T-cell (primary cell): ENCODE results near the gene D2HGDH. TPM values are rescaled to one million over a fixed set of nuclear protein-coding genes. Genes with fewer than 3 reads are reported as not detected.

Experiments
- ATAC-seq, 4 experiments: fragments of 200-7000 bp in 3 of 4; fragments of 150-1000 bp in 1 of 4; cut with Tn5 transposase; replicated peaks in 1 of 4; 1 replicate in 3 of 4; 2 replicates in 1 of 4; pipeline ENCODE4 v1.10.0; 2021; ENCODE audit warnings: moderate library complexity in 3 of 4, mild to moderate bottlenecking in 2 of 4, moderate number of reproducible peaks in 1 of 4
- CTCF ChIA-PET, 2 donors: fragments of 300-600 bp; sonication (Branson Sonifier 250); formaldehyde crosslinking; loops; one replicate each; lab custom pipeline; 2022; ENCODE audit warnings: antibody characterized with exemption in 2 of 2; lab: Charles Lee
- POLR2A ChIA-PET, 2 donors: fragments of 300-600 bp; sonication (Branson Sonifier 250); formaldehyde crosslinking; loops; one replicate each; lab custom pipeline; 2022; ENCODE audit warnings: antibody characterized with exemption in 2 of 2; lab: Charles Lee
- DNase-seq, 35 experiments: peaks; one replicate each; pipeline versions ENCODE4 v3.0.0 to v3.0.0-alpha.2; 2013 to 2023
- H3K27ac ChIP-seq: one replicate; pipeline ENCODE4 v1.5.1; 2013; ENCODE audit warnings: low read length
- H3K27me3 ChIP-seq, 2 experiments: replicated peaks in 1 of 2; 1 replicate in 1 of 2; 2 replicates in 1 of 2; pipeline versions ENCODE4 v1.6.1 to v1.7.0; 2013; ENCODE audit warnings: low read length in 1 of 2, mixed read lengths in 1 of 2; ENCODE audit not compliant: control insufficient read depth in 2 of 2, insufficient read depth in 2 of 2; ENCODE audit errors: extremely low read depth in 1 of 2
- H3K36me3 ChIP-seq, 2 donors: 1 replicate in 1 of 2; 2 replicates in 1 of 2; pipeline versions ENCODE4 v1.6.1 to v1.7.0; 2013; ENCODE audit warnings: low read length in 1 of 2; ENCODE audit not compliant: control insufficient read depth in 2 of 2, insufficient read depth in 1 of 2; ENCODE audit errors: extremely low read depth in 1 of 2
- H3K4me1 ChIP-seq, 2 experiments: 1 replicate in 1 of 2; 2 replicates in 1 of 2; pipeline versions ENCODE4 v1.6.1 to v1.7.0; 2013; ENCODE audit warnings: low read length in 2 of 2, mixed read lengths in 1 of 2; ENCODE audit not compliant: insufficient read depth in 2 of 2, control insufficient read depth in 1 of 2; ENCODE audit errors: extremely low read depth in 1 of 2
- H3K4me3 ChIP-seq, 2 donors: 1 replicate in 1 of 2; 2 replicates in 1 of 2; pipeline versions ENCODE4 v1.5.1 to v1.7.0; 2013; ENCODE audit warnings: mild to moderate bottlenecking in 2 of 2, low read length in 1 of 2, moderate library complexity in 1 of 2; ENCODE audit not compliant: control insufficient read depth in 1 of 2; ENCODE audit errors: extremely low read depth in 1 of 2
- H3K9me3 ChIP-seq: 2 replicates; pipeline ENCODE4 v1.7.0; 2013
- H3K27ac Mint-ChIP-seq, 2 donors: one replicate each; pipeline ENCODE4 v1.8.0; 2020 to 2021; ENCODE audit warnings: mild to moderate bottlenecking in 2 of 2, mixed read lengths in 2 of 2
- H3K27me3 Mint-ChIP-seq, 2 donors: one replicate each; pipeline ENCODE4 v1.8.0; 2021 to 2022; ENCODE audit warnings: mixed read lengths in 2 of 2
- H3K36me3 Mint-ChIP-seq: one replicate; pipeline ENCODE4 v1.8.0; 2021; ENCODE audit warnings: mixed read lengths
- H3K4me1 Mint-ChIP-seq, 3 donors: one replicate each; pipeline ENCODE4 v1.8.0; 2020 to 2022; ENCODE audit warnings: mixed read lengths in 3 of 3, mild to moderate bottlenecking in 1 of 3
- H3K4me3 Mint-ChIP-seq, 3 donors: one replicate each; pipeline ENCODE4 v1.8.0; 2020 to 2022; ENCODE audit warnings: mild to moderate bottlenecking in 3 of 3, mixed read lengths in 3 of 3, moderate library complexity in 3 of 3
- H3K9me3 Mint-ChIP-seq, 3 donors: one replicate each; pipeline ENCODE4 v1.8.0; 2020 to 2022; ENCODE audit warnings: mixed read lengths in 3 of 3
- WGBS: methylation state at CpG from one replicate; pipeline ENCODE4 v1.1.5; 2013; ENCODE audit warnings: missing lambda C conversion rate; ENCODE audit not compliant: insufficient coverage; 5-methylcytosine and 5-hydroxymethylcytosine counted together
- total RNA-seq, 35 experiments: library from RNA in 6 of 35; stranded (reverse) in 6 of 35; fragments of 120-200 nt in 1 of 35; gene quantifications; one replicate each; pipeline versions ENCODE4 v1.2.1 to v1.2.4 and lab custom pipeline; 2013 to 2026

D2HGDH gene
- total RNA-seq, 5 donors from 2014 or later (not counting 1 experiment from before 2014, with no cell fraction given), result 48.6 to 58.3 (median 54.0) TPM

DNA sequence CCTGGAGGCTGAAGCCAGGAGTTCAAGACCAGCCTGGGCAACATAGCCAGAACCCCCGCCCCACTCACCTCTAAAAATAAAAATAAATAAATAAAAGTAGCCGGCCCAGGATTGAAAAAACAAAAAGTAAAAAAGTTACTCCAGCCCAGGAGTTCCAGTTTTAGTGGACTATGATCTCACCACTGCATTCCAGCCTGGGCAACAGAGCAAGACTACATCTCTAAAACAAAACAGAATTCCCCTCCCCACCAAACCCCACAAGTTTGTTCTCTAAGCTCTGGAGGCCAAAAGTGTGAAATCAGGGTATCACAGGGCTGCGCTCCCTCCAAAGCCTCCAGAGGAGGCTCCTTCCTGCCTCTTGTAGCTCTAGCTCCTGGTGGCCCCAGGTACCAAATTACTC lies 1.7 kb downstream of the D2HGDH start:
- peaks cover 35 to 56% (median 55%) of the 10 kb centered on the region in 3 donors for H3K4me1 Mint-ChIP-seq
- Histone ChIP-seq H3K27me3 (peaks cover 0 to 2% of the 10 kb centered on the region in 2 experiments), H3K4me3 (no peak overlapping the region), H3K36me3 (peaks cover 0 to 3% of the 10 kb centered on the region in 2 donors), H3K27ac (no peak overlapping the region), H3K9me3 (no peaks in the 10 kb centered on the region), H3K4me1 (peaks cover 2 to 57% of the 10 kb centered on the region in 2 experiments)
- H3K4me3 Mint-ChIP-seq, result peak overlapping the region; percentile 73 to 86 (median 80)
- no peaks in the 10 kb centered on the region for H3K36me3 Mint-ChIP-seq
- no peaks in the 10 kb centered on the region for H3K27me3 Mint-ChIP-seq
- ChIA-PET POLR2A (no interaction called here), CTCF (no interaction called here)
- ATAC-seq (no peak), DNase-seq (no peak)
- H3K9me3 Mint-ChIP-seq, result no peaks in the 10 kb centered on the region
- peak overlapping the region; percentile 62 to 71 for H3K27ac Mint-ChIP-seq
- 100% methylated on average over 1 of the region's 3 CpGs for WGBS

DNA sequence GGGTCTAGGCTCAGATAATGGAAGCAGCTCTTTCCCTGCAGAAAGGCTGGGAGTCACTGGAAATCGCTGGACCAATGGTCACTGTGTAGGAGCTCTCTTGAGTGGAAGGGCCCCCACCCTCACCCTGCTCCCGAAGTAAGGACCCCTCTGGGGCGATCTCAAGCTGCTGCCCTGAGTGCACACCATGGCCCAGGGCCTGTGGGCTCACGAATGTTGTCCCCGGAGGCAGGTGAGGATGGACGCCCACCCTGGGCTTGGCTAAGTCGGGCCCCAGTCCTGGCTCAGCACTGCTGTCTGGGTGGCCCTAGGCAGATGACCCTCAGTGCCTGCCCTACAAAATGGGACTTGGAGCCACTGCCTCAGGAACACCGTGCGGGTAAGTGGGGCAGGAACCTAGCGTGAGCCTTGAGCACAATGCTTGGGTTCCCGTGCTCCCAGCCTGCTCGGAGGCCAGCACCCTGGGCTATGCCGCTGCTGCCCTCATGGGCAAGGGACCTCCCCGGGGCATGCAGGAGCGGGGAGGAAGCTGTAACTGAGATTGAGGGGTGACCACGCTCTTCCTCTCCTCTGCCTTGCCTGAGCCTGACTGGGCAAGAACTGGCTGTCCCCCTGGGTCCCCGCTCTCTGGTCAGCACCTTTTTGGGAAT lies 3.7 kb downstream of the D2HGDH start:
- Mint-ChIP-seq H3K4me1 (peaks cover 26 to 51% (median 45%) of the 10 kb centered on the region in 3 donors), H3K27ac (no peak overlapping the region), H3K4me3 (no peak overlapping the region), H3K9me3 (no peaks in the 10 kb centered on the region), H3K36me3 (no peaks in the 10 kb centered on the region), H3K27me3 (no peaks in the 10 kb centered on the region)
- H3K36me3 ChIP-seq, result peaks cover under 1 to 3% of the 10 kb centered on the region in 2 donors
- H3K27ac ChIP-seq, result no peak overlapping the region
- CTCF ChIA-PET, result no interaction called here
- DNase-seq (no peak), ATAC-seq (no peak)
- peaks cover 2 to 59% of the 10 kb centered on the region in 2 experiments for H3K4me1 ChIP-seq
- WGBS, result 96% methylated on average over 15 of the region's 17 CpGs
- H3K27me3 ChIP-seq, result peaks cover 0 to 2% of the 10 kb centered on the region in 2 experiments
- POLR2A ChIA-PET, result interaction anchor here in 1 of 2 donors (0.5 kb wide), 1 partner anchor 26 kb away, joined by 4 read pairs; no protein-coding TSS in a partner anchor
- no peak overlapping the region for H3K4me3 ChIP-seq
- no peaks in the 10 kb centered on the region for H3K9me3 ChIP-seq

DNA sequence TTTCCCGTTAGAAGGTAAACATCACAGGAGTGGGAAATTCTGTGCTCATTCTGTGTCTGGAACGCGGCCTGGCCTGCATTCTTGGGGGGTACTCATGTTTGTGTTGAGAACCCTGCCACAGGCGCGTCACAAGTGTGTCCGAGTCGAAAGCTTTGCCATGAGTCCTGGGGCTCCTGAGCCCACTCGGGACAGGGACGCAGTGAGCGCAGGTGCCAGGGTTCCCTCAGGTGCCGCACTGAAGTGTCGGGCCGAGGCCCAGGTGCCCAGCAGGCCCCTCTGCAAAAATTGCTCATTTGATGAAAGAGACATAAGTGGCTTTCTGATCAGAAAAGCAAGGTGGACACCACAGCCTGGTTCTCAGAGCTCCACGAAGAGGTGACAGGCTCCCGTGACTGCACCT lies 4.7 kb downstream of the D2HGDH start:
- no peaks in the 10 kb centered on the region for H3K9me3 ChIP-seq
- Mint-ChIP-seq H3K4me1 (peaks cover 26 to 46% (median 41%) of the 10 kb centered on the region in 3 donors), H3K27me3 (no peaks in the 10 kb centered on the region), H3K36me3 (peaks cover 4% of the 10 kb centered on the region), H3K9me3 (no peaks in the 10 kb centered on the region), H3K27ac (no peak overlapping the region), H3K4me3 (no peak overlapping the region)
- POLR2A ChIA-PET, result no interaction called here
- peaks cover 2 to 49% of the 10 kb centered on the region in 2 experiments for H3K4me1 ChIP-seq
- ATAC-seq (no peak), DNase-seq (no peak)
- 94% methylated on average over 15 of the region's 15 CpGs for WGBS
- H3K36me3 ChIP-seq, result peaks cover 10 to 11% of the 10 kb centered on the region in 2 donors
- no peak overlapping the region for H3K27ac ChIP-seq
- no peaks in the 10 kb centered on the region for H3K27me3 ChIP-seq
- CTCF ChIA-PET, result no interaction called here
- no peak overlapping the region for H3K4me3 ChIP-seq

DNA sequence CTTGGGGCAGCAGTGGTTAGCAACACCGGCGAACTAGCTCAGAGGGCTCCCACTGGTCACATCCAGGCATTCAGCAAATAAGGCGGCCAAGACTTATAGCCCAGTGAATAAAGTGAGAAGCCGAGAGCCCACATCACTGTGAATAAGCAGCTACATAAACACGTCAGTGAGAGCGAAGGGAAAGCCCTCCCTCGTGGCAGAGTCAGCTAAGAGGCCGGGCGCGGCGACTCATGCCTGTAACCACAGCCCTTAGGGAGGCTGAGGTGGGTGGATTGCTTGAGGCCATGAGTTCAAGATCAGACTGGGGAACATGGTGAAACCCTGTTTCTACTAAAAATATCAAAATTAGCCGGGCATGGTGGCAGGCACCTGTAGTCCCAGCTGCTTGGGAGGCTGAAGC lies 5.2 kb downstream of the D2HGDH start:
- Histone ChIP-seq H3K36me3 (peaks cover 13 to 14% of the 10 kb centered on the region in 2 donors), H3K27me3 (no peaks in the 10 kb centered on the region), H3K4me3 (no peak overlapping the region), H3K4me1 (peaks cover 2 to 47% of the 10 kb centered on the region in 2 experiments), H3K9me3 (no peaks in the 10 kb centered on the region), H3K27ac (no peak overlapping the region)
- Mint-ChIP-seq H3K4me1 (peaks cover 26 to 46% (median 41%) of the 10 kb centered on the region in 3 donors), H3K9me3 (no peaks in the 10 kb centered on the region), H3K27ac (peak overlapping the region; percentile 34 to 39), H3K4me3 (peak overlapping the region in 1 of 3 donors; percentile 36), H3K27me3 (no peaks in the 10 kb centered on the region), H3K36me3 (peaks cover 6% of the 10 kb centered on the region)
- 76% methylated on average over 4 of the region's 12 CpGs for WGBS
- no peak for ATAC-seq
- peak in 4 of 35 experiments; percentile 11 to 43 (median 35) for DNase-seq
- ChIA-PET POLR2A (no interaction called here), CTCF (no interaction called here)

DNA sequence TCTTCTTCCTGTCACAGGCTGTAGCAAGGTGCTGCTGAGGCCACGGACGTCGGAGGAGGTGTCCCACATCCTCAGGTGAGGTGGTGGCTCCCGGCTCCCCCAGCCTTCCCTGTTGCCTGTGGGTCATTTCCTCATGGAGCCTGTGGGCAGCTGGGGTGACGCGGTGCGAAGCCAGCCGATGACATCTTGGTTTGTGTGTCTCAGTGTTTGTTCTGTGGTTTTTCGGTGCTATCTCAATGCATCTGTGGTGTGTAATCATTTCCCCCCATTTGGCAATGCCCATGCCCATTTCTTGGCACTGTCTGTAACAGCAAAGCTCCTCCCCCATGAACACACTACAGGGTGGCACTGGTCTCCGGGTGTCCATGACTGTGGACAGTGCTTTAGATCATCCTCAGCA lies 6.6 kb downstream of the D2HGDH start:
- WGBS, result 48% methylated on average over 4 of the region's 10 CpGs
- H3K27me3 ChIP-seq, result no peaks in the 10 kb centered on the region
- H3K4me3 ChIP-seq, result peak overlapping the region in 1 of 2 donors; percentile 10
- no peaks in the 10 kb centered on the region for H3K9me3 Mint-ChIP-seq
- H3K9me3 ChIP-seq, result no peaks in the 10 kb centered on the region
- H3K36me3 Mint-ChIP-seq, result peaks cover 19% of the 10 kb centered on the region
- H3K4me3 Mint-ChIP-seq, result peak overlapping the region; percentile 25 to 75 (median 36)
- CTCF ChIA-PET, result interaction anchor here in 1 of 2 donors (1.1 to 1.2 kb wide), 2 partner anchors 22 to 128 kb away, joined by 3 to 4 read pairs; no protein-coding TSS in a partner anchor
- H3K4me1 Mint-ChIP-seq, result peaks cover 26 to 42% (median 33%) of the 10 kb centered on the region in 3 donors
- no peak overlapping the region for H3K27ac ChIP-seq
- H3K27ac Mint-ChIP-seq, result peak overlapping the region in 1 of 2 donors; percentile 46
- peaks cover 2 to 39% of the 10 kb centered on the region in 2 experiments for H3K4me1 ChIP-seq
- H3K27me3 Mint-ChIP-seq, result no peaks in the 10 kb centered on the region
- DNase-seq (peak in 16 of 35 experiments; percentile 13 to 53 (median 26)), ATAC-seq (peak; percentile 56 to 69 (median 64))
- peaks cover 13 to 22% of the 10 kb centered on the region in 2 donors for H3K36me3 ChIP-seq
- POLR2A ChIA-PET, result no interaction called here

DNA sequence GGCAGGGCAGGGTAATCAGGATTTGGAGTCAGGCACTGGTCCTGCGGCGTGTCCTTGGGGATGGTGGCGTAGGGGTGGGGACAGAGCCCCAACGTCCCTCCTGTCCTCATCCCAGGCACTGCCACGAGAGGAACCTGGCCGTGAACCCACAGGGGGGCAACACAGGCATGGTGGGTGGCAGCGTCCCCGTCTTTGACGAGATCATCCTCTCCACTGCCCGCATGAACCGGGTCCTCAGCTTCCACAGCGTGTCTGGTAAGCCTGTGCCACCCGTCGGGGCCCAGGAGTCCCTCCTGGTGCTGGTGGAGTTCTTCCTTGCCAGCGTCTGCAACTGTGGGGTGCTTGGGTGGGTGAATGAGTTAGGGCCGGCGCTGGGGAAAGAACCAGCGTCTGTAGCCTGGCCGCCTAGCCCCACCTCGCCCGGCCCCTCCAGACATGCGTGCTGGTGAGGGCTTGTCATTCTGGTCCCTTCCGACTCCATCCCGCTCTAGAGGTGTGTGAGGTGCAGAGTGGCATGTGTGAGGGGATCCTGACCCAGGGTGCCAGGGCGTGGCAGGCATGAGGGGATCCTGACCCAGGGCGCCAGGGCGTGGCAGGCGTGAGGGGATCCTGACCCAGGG lies 8.0 kb downstream of the D2HGDH start:
- peaks cover 26% of the 10 kb centered on the region for H3K36me3 Mint-ChIP-seq
- peaks cover 2 to 35% of the 10 kb centered on the region in 2 experiments for H3K4me1 ChIP-seq
- no peak overlapping the region for H3K27ac ChIP-seq
- no peak overlapping the region for H3K27ac Mint-ChIP-seq
- no peaks in the 10 kb centered on the region for H3K9me3 ChIP-seq
- peaks cover 10 to 22% of the 10 kb centered on the region in 2 donors for H3K36me3 ChIP-seq
- no peak overlapping the region for H3K4me3 ChIP-seq
- H3K27me3 Mint-ChIP-seq, result no peaks in the 10 kb centered on the region
- no peak overlapping the region for H3K4me3 Mint-ChIP-seq
- DNase-seq (no peak), ATAC-seq (no peak)
- peaks cover 24 to 40% (median 29%) of the 10 kb centered on the region in 3 donors for H3K4me1 Mint-ChIP-seq
- H3K9me3 Mint-ChIP-seq, result no peaks in the 10 kb centered on the region
- CTCF ChIA-PET, result no interaction called here
- H3K27me3 ChIP-seq, result no peaks in the 10 kb centered on the region
- WGBS, result 98% methylated on average over 17 of the region's 28 CpGs
- POLR2A ChIA-PET, result no interaction called here
